ENCODE results near the gene SNX25. TPM values are rescaled to one million over a fixed set of nuclear protein-coding genes. Genes with fewer than 3 reads are reported as not detected.
"Not testable (repeated sequence)": the region's sequence is repeated elsewhere in the genome, so short reads cannot be mapped to it uniquely, and the experiment has no call there.

Gene SNX25
- total RNA-seq, 1 experiment from 2014 or later, result 63.1 TPM

DNA sequence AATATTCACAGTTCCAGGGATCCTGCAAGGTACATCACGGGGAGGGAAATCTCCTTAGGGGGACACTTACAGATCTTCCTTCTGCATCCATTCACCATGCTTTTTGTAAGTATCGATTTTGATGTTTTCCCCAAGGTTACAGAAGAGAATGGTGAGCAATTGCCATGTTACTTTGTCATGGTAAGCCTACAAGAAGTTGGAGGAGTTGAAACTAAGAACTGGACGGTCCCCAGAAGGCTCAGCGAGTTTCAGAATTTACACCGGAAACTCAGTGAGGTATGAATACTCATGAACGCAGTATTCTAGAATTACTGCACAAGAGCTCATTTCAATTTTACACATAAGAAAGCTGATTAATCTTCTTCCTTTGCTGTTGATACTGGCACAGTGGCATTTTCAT, 132.4 kb downstream of the SNX25 start:
- no peak for DNase-seq (ENCODE audit: low spot score)

DNA sequence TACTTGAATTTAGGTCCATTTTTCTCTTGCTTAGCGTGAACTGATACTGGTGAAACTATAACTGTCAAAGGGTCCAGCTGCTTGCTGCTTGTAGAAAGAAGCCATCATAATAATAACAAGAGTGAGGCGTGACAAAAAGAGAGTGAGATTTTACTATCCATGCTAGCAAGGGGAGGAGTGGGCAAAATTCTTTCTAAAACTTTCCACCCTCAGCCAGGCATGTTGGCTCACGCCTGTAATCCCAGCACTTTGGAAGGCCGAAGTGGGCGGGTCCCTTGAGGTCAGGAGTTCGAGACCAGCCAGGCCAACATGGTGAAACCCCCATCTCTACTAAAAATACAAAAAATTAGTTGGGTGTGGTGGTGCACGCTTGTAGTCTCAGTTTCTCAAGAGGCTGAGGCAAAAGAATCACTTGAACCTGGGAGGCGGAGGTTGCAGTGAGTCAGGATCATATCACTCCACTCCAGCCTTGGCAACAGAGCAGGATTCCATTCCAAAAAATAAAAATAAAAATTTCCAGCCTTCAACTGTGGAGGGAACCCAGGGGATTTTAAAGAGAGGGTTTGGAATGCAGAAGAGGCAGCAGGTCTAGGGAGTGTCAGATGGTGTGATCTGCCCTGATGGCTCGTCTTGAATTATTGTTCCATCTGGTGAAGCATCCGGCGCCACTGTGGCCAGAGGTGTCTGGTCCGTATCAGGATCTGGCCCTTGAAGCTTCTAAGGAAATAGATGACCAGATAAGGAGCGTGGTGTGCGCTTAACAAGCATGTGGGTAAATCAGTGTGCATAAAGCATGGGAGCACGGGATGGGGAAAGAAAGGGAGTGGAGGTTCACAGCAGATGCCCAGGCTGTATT, 134.6 kb downstream of the SNX25 start:
- DNase-seq (ENCODE audit: low spot score), result peak; percentile 91

DNA sequence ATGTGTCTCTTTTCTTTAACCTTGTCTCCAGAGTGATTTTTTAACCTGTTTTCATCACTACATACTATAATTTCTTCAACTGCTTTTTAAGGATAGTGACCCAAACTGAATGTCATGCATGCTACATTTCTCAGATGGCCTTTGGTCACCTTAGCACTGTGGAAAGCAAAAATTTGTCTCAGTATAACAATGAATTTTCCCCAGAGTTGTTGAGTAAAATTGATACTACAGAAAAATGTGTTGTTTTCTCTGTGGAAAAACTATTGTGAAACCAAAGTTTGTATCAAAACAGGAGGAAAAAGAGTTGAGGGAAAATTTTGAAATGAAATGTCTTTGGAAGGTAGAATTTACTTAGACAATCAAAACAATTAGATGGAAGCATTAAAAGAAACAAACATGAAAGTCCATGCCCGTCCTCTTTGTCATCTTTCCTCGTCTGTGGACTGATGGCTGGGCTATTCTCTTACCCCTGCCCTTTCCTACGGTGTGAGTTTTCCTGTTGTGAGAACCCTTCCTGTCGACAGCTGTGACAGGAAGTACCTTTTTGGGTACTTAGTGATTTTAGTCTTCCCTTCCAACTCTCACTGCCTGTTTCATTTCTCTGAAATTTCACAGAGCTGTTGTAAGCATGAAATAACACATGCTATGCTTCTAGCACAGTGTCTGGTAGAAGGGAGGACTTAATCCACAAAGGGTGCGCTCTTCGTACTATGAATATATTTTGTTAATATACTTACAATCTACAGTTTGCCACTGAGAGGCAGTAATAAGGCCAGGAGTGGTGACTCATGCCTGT, 135.5 kb downstream of the SNX25 start:
- peak; percentile 34 for DNase-seq (ENCODE audit: low spot score)

DNA sequence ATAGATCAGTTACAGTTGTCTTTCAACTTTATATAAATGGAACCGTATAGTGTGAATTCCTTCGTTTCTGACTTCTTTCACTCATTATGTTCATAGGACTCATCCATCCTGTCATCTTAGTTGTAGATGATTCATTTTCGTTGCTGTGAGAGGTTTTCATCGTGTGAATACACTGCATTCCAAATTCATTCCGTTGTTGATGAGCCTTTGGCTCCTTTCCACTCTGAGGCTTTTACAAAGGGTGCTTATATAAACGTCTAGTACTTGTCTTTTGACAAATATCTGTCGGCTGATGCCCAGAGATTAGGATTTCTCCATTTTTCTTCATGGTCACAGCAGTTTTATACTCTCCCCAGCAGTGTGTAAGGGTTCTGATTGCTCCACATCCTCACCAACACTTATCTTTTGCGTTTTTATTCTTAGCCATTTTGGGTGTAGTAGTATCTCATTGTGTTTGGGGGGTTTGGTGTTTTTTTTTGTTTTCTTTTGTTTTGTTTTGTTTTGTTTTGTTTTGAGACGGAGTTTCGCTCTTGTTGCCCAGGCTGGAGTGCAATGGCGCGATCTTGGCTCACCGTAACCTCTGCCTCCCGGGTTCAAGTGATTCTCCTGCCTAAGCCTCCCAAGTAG, 137.7 kb downstream of the SNX25 start:
- DNase-seq (ENCODE audit: low spot score), result peak; percentile 84

DNA sequence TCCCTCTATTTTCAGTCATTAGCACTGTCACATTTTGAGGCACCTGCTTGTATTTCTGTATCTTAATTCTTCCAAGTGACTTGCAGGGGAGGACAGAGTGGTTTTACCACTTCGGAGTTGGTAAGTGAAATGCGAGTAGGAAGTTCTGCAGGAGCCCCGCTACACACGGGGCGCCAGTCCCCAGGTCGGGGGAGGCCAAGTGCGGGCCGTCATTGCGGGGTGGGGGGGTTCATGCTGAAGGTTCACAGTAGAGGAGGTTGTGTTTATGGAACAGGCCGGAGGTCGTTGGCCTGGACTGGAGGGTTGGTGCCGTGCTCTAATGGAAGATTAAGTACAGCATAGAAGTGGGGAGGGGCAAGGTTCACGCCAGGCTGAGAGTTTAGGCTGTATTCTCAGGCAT, 142.3 kb downstream of the SNX25 start:
- no peak for DNase-seq (ENCODE audit: low spot score)

DNA sequence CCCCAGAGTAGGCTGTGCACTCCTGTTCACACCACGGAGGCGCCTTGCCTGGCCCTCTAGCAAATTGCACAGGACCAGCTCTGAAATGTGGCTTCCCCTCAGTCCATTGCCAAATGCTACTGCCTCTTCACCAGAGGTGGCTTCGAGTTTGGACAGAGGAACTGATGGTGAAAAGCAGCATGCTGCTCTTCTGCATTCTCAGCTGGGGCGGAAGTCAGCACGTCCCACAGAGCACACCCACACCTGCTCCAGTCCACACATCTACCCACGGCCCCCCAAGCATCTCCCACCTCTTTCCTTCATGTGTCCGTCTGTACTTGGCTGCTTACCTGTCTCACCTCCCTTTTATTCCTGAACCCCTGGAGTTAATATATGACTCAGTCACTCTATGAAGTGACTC, 142.8 kb downstream of the SNX25 start:
- DNase-seq (ENCODE audit: low spot score), result no peak

DNA sequence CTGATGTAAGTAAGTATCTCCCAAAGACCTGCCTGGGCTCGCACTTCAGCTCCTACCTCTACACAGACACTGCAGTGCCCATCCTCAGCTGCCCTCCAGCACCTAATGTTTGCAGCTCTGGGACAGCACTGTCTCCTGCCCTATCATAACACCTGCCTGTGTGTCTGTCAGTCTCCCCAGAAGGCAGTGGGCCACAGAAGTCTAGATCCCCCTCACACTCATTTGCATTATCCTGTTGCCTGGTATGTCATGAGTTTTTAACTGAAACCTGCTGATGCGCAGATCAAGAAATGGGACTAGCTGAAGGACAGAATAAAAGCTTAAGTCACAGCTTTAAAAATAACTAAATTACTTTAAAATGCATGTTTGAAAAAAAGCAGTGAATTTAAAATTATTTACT, 143.3 kb downstream of the SNX25 start:
- no peak for DNase-seq (ENCODE audit: low spot score)

DNA sequence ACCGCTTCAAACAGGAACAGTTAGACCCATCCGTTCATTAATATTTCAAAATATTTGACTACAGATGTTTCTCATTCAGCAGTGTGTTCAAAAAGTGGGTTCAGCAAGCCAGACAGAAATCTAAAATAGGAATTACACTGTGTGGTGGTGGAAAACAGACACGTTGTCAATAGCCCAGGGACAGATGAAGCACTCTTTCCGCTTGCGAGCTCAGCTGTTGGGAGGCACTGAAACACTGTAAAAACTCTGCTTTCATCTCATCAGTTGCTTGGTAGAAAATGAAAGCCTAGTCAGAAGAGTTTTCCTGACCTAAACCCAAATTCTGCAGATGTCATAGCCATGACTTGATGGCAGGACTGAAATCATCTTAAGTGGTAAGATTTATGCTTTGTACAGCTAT, 147.8 kb downstream of the SNX25 start:
- DNase-seq (ENCODE audit: low spot score), result no peak

DNA sequence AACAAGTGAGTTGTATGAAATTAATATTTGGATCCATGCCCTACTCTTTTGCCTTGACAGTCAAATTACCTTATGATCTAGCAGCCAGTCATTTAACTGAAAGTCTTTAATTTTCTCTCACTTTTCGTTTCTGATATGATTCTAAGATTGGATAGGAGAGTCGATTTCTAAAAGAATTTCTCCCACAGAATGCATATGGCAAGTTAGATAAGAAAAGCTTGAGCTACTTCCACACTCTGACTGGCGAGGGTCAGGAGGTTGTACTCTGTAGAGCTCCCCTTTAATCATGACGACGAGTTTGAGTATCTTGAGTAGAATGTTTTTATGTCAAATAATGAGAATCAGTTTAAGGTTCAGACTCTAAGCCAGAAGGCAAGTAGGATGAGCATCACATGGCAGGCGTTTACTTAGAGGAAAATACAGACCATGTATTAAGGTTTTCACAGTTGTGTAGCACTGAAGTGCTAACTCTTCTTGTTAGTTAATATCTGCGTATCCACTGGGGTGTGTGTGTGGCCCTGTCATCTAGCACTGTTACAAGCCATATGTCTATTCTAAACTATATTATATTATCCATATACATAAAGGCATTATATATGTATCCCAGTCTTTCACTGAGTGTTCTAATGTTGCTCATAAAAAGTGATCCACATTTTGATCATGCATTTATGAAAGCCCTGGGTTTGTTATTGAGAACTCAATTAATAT, 148.5 kb downstream of the SNX25 start:
- DNase-seq (ENCODE audit: low spot score), result no peak

DNA sequence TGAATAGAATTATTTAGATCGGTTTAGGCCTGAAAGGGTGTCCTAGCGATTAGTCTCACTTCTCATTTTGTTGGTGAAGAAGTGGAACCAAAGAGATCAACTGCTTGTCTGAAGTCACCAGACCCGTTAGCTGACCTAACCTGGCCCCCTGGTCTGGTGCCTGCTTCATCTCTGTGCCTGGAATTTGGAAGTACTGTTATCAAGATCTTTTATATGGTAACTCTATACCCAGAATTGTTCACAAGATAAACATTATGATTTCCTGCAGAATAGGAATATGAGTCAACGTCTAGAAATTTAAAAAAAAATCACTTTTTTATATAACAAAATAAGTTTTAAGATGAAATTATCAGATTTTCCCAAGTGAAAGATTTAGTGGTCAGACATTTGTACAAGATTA, 149.1 kb downstream of the SNX25 start:
- peak; percentile 67 for DNase-seq (ENCODE audit: low spot score)

DNA sequence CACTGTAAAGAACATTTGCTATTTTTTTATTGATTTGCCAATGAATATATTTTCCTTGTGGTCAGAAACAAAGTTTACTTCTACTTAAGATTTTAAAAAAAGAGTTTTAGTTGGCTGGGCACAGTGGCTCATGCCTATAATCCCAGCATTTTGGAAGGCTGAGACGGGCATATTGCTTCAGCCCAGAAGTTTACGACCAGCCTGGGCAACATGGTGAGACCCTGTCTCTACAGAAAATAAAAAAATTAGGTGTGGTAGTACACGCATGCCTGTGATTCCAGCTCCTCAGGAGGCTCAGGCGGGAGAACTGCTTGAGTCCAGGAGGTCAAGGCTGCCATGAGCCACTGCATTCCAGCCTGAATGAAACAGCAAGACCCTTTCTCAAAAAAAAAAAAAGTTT, 149.6 kb downstream of the SNX25 start:
- peak; percentile 37 for DNase-seq (ENCODE audit: low spot score)

DNA sequence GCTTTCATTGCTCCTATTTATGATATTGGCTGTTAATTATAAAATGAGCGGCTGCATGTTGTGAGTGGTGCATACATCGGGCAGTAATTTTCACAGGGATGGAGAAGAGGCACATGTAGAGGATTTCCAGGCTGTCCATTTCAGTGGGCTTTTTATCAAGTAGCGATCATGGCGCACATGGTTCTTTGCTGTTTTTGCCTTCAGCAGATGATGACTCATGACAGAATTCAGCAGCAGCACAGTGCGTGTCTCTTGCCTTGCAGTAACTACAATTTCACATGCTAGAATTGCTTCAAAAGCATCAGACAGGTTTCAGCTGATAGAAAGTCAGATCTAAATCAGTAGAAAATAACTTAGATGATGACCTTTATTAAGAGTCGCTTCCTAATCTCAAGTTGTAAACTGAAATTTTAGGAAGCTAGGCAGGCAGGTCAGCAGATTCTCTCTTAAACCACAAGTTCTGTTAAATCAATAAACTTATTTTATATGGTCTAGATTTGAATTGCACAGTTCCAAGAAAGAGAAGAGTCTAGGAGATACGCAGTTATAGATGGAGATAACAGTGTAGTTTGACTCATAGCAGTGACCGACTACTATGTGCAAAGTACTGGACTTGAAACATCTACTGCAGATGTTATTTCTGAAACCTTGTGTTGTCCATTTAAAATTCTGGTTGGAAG, 150.5 kb downstream of the SNX25 start:
- peak; percentile 64 for DNase-seq (ENCODE audit: low spot score)

DNA sequence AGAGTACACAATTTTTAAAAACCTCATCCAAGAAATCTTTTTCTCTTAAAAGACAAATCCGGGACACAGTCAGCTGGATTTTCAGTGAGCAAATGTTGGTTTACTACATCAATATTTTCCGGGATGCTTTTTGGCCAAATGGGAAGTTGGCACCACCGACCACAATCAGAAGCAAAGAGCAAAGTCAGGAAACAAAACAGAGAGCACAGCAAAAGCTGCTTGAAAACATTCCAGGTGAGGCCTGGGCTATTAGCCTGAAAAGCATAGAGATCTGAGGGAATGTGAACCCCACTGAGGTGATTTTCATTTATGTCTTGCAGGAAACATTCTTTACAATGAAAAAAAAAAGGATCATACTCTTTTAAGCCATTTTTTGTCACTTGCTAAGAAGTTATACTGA, 152.5 kb downstream of the SNX25 start:
- DNase-seq (ENCODE audit: low spot score), result no peak

DNA sequence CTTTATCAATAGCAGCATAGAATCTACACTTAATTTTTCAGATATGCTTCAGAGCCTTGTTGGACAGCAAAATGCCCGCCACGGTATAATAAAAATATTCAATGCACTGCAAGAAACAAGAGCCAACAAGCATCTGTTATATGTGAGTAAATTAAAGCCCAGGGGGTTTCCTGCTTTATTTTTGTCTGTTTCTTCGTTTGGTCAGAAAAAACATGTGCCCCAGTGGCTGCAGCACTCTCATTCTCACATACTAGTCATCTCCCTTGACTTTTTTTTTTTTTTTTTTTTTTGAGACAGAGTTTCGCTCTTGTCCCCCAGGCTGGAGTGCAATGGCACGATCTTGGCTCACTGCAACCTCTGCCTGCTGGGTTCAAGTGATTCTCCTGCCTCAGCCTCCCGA, 153.2 kb downstream of the SNX25 start:
- not testable (repeated sequence) for DNase-seq (ENCODE audit: low spot score)

DNA sequence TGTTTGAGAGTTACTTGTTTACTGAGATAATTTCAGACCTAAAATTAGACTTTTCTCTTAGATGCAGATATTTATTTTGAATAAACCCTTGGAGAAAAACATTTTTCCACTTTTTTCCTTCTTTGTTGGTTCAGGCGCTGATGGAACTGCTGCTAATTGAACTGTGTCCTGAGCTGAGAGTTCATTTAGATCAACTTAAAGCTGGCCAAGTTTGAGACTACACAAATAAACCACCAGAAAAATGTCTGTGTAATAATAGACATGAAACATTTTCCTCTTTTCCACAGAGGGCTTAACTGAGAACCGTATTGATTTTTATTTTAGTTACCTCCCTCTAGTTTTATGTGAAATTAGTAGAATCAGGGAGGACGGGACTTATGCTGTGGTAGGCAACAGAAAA, 153.9 kb downstream of the SNX25 start:
- DNase-seq (ENCODE audit: low spot score), result no peak

DNA sequence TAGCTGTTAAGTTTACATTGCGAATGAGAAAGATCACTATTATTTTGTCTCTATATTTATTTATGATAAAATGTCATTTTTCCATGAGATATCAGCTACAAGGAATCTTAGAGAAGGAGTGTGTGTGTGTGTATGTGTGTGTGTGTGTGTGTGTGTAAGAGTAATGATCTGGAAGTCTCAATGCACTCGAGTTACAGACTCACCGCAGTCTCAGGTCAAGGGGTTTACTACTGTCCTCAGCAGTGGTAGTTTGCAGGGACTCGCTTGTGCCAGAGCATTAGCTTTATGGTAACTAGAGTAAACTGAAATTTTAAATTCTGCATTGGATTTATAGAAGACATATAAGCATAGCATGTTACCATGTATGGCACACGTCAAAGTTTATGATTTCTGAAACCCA, 155.5 kb downstream of the SNX25 start:
- no peak for DNase-seq (ENCODE audit: low spot score)

DNA sequence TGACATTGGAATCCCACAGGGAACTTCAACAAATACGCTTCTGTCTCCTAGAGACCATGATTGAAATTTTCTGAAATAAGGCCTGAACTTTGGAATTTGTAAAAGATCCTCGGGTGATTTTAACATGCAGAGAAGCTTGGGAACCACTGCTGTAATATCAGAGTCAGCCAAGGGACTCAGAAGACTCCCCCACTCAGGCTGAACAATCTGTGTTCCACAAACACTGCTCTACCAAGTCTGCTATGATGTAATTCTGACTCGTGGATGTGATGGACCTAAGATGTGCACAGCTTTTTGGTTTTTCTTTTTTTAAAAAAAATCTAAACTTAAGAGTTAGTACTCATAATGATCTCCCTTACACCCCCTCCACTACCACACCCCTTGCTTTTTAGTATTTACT, 160.3 kb downstream of the SNX25 start:
- DNase-seq (ENCODE audit: low spot score), result no peak

DNA sequence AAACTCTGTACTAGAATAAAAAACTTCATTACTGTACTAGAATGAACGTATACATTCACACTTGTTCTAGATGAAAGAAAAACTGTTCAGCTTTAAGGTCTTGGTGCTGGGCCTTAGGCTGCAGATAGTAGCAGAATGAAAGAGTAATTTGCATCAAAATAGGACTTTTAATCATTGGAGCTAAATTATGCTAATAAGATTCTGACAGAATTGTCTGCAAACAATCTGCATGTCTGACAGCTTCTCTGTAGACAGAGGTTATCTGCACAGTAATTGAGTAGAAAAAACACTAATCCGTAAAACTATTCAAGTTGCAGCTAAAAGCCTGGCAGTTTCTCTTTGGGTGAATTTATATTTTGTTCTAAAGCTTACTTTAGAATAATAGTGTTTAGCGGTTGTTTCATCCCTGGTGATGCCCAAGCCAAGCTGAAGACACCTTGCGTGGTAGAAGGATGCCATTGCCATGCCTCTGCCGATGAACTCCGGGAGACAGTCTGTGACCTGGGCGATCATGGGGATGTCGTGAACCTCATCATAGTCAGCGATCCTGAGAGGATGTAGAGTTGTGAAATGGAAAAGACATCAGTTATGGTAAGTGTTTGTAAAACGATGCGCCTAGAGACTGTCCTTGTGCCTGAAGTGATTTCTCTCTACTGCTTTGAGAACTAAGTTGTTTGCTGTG, 161.0 kb downstream of the SNX25 start:
- no peak for DNase-seq (ENCODE audit: low spot score)

DNA sequence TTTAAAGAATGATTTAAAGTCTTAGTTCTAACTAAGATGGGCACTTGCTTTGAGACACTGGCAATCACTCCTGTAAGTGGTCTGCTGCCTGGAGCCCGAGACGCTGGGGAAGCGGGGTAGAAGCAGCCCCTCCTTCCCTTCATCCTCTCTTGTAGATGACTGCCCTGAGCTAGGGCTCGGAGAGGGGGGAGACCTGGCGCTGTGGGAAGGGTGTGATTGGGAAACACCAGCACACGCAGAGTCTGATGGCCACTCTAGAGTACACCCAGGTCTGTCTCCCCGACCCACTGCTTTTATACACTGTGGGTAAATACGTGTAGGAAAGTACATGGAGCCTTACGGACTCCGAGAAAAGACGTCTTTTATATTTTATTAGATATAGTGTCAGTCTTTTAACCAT, 162.3 kb downstream of the SNX25 start:
- no peak for DNase-seq (ENCODE audit: low spot score)

DNA sequence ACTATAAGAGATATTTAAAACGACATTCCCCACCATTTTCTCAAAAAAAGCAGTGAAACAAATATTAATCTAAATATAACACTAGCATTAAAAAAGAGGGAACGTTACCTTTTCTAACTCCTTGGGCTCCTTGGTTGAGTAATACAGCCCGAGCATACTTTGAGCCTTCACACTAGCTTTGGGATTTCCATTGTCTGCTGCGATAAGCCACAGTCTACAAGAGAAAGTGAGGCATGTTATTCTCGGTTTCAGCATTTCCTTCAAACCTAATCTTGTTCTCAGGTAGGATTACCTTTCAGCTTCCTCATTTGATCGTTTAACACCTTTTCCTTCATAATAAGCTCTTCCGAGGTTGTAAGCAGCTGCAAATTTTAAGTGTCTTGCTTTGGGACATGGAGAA, 164.6 kb downstream of the SNX25 start:
- DNase-seq (ENCODE audit: low spot score), result no peak

DNA sequence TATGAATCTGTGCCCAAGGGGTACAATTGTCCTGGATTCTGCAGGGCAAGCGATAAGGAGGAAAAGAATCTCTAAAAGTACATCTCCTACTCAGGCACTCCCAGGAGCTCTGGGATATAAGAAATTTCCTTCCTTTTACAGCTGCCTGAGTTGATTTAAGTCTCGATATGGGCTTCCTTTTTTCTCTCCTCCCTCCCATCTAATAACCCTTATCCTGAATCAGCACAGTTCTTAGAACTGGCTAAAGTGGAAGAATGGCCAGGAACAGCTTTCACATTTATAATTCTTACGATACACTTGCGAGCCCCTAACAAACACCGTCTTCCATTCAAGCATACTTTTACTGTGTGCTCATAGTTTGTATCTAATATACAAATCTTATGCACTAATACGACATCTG, 165.2 kb downstream of the SNX25 start:
- DNase-seq (ENCODE audit: low spot score), result no peak
